Measurements from ENCODE around the gene LRG1.

LRG1 gene

DNA sequence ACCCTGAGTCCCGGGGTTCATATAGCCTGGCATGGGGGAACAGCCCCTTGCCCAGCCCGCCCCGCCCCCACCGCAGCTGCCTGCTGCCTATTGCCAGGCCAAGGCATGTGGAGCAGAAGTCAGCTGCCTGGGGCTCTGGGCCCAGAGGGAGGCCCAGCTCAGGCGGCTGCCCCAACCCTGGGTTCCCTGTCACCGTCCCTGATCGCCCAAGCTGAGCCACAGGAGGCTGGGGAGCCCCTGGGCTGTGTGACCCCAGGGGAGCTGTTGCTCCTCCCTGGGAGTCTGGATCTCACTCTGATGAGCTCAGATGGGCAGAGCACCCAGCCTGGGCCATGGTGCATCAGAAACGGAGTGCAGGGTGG, 22.9 kb downstream of the LRG1 start:
- TF ChIP-seq, protein P1, sequence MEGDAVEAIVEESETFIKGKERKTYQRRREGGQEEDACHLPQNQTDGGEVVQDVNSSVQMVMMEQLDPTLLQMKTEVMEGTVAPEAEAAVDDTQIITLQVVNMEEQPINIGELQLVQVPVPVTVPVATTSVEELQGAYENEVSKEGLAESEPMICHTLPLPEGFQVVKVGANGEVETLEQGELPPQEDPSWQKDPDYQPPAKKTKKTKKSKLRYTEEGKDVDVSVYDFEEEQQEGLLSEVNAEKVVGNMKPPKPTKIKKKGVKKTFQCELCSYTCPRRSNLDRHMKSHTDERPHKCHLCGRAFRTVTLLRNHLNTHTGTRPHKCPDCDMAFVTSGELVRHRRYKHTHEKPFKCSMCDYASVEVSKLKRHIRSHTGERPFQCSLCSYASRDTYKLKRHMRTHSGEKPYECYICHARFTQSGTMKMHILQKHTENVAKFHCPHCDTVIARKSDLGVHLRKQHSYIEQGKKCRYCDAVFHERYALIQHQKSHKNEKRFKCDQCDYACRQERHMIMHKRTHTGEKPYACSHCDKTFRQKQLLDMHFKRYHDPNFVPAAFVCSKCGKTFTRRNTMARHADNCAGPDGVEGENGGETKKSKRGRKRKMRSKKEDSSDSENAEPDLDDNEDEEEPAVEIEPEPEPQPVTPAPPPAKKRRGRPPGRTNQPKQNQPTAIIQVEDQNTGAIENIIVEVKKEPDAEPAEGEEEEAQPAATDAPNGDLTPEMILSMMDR (IDR thresholded peaks at IDR 0.05; ENCODE audit: control insufficient read depth, insufficient read depth, low read depth, low read length, missing control alignments), result no peak
- no peak for DNase-seq (ENCODE audit: low read depth)
- no peak overlapping the region for H3K4me3 ChIP-seq (ENCODE audit: control insufficient read depth, low read depth, low read length)

DNA sequence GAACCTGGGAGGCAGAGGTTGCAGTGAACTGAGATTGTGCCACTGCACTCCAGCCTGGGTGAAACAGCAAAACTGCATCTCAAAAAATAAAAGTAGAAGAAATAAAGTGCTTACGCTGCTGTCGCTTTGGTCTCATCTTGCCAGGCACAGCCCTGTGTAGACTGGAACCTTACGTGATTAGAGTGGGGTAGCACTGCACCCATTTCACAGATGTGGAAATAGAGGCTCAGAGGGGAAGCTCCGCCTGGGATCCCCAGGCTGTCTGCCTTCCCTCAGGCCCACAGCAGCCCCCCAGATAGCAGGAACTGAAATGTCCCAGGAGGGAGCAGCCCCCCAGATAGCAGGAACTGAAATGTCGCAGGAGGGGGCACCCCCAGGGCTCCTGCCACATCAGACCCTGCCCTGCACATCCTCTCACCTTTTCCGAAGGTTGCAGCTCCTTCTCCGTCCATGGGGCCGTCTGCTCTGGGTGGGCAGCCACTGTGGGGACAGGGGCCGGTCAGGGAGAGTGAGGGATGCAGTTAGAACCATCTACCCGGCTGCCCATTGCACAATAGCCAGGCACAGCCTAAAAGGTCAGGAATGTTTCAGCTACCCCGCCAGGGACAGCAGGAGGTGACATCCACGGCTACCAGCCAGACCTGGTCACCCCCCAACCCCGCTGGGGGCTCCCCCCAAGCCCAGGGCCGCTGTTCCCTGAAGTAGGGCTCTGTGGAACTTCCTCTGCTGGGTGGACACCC, 23.5 kb downstream of the LRG1 start:
- no peak for DNase-seq (ENCODE audit: low read depth)
- TF ChIP-seq, protein P1 (IDR thresholded peaks at IDR 0.05; ENCODE audit: control insufficient read depth, insufficient read depth, low read depth, low read length, missing control alignments), result no peak
- no peak overlapping the region for H3K4me3 ChIP-seq (ENCODE audit: control insufficient read depth, low read depth, low read length)

DNA sequence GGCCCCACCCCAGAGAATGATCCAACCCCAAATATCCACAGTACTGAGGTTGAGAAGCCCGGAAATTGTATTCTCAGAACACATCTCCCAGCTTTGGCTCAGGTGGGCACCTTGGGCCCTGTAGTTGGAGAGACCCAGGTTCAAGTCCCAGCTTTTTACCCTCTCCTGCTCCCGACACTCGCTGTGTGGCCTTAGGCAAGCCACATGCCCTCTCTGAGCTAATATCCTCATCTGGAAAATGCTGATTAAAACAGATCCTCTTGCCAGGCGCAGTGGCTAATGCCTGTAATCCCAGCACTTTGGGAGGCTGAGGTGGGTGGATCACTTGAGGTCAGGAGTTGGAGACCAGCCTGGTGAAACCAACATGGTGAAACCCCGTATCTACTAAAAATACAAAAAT, 24.1 kb downstream of the LRG1 start:
- TF ChIP-seq, protein P1 (IDR thresholded peaks at IDR 0.05; ENCODE audit: control insufficient read depth, insufficient read depth, low read depth, low read length, missing control alignments), result no peak

DNA sequence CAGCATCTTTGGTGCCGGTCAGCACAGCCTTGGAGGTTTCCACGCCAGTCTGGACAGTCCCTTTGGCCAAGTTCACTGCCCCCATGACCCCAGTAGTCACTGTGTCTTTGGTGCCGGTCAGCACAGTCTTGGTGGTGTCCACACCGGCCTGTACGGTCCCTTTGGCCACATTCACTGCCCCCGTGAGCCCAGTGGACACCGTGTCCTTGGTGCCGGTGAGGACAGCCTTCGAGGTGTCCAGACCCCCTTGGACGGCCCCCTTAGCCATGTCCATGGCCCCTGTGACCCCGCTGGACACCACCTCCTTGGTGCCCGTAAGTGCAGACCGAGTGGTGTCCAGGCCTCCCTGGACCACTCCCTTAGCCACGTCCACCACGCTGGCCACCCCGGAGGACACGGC, 26.6 kb downstream of the LRG1 start:
- TF ChIP-seq, protein P1 (IDR thresholded peaks at IDR 0.05; ENCODE audit: control insufficient read depth, insufficient read depth, low read depth, low read length, missing control alignments), result no peak
- DNase-seq (ENCODE audit: low read depth), result no peak
- H3K4me3 ChIP-seq (ENCODE audit: control insufficient read depth, low read depth, low read length), result no peak overlapping the region

More for the DNA sequence above, 24.1 kb downstream of the LRG1 start:
- DNase-seq (ENCODE audit: low read depth), result no peak
- H3K4me3 ChIP-seq (ENCODE audit: control insufficient read depth, low read depth, low read length), result no peak overlapping the region

DNA sequence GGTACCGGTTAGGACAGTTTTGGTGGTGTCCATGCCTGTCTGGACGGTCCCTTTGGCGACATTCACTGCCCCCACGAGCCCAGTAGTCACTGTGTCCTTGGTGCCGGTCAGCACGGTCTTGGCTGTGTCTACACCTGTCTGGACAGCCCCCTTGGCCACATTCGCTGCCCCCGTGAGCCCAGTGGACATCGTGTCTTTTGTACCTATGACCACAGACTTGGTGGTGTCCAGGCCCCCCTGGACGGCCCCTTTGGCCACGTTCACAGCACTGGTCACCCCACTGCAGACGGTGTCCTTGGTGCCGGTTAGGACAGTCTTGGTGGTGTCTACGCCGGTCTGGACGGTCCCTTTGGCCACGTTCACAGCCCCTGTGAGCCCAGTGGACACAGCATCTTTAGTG, 27.8 kb downstream of the LRG1 start:
- no peak overlapping the region for H3K4me3 ChIP-seq (ENCODE audit: control insufficient read depth, low read depth, low read length)
- no peak for DNase-seq (ENCODE audit: low read depth)
- TF ChIP-seq, protein P1 (IDR thresholded peaks at IDR 0.05; ENCODE audit: control insufficient read depth, insufficient read depth, low read depth, low read length, missing control alignments), result no peak

DNA sequence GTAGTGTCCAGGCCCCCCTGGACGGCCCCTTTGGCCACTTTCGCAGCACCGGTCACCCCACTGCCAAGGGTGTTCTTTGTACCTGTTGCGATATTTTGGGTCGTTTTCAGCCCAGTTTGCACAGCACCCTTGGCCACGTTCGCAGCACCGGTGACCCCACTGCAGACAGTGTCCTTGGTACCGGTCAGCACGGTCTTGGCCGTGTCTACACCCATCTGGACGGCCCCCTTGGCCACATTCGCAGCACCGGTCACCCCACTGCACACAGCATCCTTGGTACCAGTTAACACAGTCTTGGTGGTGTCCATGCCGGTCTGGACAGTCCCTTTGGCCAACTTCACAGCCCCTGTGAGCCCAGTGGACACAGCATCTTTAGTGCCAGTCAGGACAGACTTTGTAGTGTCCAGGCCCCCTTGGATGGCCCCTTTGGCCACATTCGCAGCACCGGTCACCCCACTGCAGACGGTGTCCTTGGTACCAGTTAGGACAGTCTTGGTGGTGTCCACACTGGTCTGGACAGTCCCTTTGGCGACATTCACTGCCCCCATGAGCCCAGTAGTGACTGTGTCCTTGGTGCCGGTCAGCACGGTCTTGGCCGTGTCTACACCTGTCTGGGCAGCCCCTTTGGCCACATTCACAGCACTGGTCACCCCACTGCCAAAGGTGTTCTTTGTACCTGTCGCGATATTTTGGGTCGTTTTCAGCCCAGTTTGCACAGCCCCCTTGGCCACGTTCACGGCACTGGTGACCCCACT, 28.4 kb downstream of the LRG1 start:
- TF ChIP-seq, protein P1 (IDR thresholded peaks at IDR 0.05; ENCODE audit: control insufficient read depth, insufficient read depth, low read depth, low read length, missing control alignments), result no peak
- H3K4me3 ChIP-seq (ENCODE audit: control insufficient read depth, low read depth, low read length), result no peak overlapping the region
- no peak for DNase-seq (ENCODE audit: low read depth)
